Medulla oblongata (tissue), 1 donor: Measurements from ENCODE around the gene KLRC3.
A peak's percentile ranks its signal among the peaks of the same experiment; 100 is the strongest.
"Not testable (repeated sequence)": the region's sequence is repeated elsewhere in the genome, so short reads cannot be mapped to it uniquely, and the experiment has no call there.

Source experiments
- DNase-seq: peaks from one replicate; pipeline ENCODE4 v3.0.0-alpha.2; 2015; ENCODE audit errors: extremely low spot score

KLRC3 gene

DNA sequence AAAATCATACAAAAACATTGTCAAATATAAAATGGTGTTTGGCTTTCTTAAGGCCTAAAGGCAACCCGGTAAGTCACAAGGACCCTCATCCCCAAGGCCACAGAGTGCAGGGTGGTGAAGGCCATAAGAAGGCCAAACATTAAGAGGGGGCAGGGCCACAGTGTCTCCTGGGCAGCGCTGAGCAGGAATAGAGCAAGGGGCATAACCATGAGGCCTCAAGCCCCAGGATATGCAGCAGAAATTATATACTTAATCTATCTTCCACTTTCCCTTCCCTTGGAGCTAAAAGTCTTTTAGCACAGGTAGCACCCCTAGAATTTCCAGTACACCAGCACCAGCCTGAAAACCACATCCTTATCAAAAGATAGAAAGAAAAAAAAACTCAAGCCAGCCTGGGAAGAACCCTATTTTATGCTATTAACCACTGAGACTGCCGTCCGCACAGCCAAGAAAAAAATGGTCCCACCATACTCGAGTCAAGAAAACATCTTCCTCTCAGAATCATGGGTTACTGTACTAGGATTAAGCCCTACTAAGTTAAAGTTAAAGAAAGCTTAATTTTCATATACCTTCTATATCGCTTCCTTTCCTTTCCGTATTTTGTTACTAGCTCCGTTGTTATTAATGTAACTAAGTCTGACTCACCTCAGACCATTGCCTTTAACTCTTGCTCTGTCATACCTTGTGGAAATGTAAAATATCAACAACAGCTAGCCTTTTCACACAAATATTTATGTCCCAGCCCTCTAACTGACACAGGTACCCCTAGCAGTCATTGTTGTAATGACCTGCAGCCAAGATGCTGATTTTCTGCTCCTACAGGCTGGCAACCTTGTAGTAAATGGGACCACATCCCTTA is 50.6 kb downstream of the KLRC3 start:
- DNase-seq = no peak

DNA sequence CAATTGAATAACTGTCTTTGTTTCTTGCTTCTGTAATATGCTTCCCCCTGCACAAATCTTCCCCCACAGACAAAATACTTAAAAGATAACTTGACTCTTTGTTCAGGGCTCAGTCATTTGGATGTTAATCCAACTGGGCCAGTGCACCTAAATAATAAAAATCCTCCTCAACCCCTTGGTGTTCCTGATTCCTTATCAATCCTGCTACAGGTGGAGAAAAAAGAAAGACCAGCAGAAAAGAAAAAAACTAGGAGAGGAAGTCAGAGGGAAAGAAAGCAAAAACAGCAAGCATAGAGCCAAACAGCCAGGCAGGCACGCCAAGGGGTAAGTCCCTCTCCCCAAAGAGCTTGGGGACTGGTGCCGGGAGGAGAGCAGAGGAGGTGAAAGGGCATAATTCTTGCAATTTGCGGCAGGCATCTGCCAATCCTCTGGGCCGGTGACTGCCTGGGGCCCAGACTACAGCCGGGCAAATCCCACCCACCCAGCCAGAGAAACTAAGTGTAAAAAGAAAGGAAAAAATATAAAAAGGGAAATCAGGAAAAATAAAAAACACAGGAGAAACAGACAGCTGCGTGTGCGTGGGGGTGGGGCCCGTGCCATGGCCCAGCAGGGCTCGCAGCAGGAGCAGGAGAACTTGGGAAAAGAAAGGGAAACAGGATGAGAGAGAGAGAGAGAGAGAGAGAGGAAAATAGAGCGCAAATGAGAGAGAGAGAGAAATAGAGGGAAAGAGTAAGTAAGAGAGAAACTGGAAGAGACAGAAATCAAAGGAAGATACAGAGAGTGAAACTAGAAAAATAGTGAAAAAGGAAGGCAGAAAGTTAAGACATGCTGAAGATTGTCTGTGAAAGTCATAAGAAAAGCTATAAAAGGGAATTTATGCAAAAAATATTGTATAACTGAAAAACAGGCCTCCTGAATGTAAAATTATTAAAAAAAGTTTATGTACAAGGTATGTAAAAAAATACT is 51.9 kb downstream of the KLRC3 start:
- peak; percentile 48 for DNase-seq

DNA sequence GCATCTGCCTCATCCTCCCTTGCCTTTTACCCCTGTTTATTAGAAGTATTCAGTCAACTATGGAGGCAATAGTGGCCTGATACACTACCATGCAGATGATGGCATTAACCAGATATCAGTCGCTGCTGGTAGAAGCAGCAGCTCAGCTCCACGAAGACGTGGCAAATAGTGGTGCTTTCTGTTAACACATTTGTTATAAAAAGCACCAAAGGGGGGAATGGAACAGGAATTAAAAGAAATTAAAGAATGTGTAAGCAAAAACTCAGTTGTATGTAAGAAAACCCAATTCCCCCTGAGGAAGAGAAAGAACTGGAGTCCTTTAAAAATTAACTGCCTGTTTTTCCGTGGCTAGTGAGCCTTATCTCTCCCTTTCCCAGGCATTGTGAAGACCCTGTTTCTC is 52.7 kb downstream of the KLRC3 start:
- not testable (repeated sequence) for DNase-seq

DNA sequence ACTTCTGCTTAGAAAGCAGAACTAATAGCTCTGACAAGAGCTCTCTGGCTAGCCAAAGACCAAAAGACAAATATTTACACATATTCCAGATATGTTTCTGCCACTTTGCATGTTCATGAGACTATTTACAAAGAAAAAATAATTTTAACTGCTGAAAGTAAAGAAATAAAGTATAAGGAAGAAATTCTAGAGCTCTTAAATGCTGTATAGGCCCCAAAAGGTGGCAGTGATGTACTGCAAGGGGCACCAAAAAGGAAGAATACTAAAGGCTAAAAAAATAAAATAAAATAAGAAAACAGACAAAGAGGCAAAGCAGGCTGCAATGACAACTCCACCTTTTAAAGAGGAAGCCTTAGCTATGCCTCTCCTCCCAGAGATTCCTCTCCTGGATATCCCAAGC is 53.5 kb downstream of the KLRC3 start:
- DNase-seq = peak; percentile 60

DNA sequence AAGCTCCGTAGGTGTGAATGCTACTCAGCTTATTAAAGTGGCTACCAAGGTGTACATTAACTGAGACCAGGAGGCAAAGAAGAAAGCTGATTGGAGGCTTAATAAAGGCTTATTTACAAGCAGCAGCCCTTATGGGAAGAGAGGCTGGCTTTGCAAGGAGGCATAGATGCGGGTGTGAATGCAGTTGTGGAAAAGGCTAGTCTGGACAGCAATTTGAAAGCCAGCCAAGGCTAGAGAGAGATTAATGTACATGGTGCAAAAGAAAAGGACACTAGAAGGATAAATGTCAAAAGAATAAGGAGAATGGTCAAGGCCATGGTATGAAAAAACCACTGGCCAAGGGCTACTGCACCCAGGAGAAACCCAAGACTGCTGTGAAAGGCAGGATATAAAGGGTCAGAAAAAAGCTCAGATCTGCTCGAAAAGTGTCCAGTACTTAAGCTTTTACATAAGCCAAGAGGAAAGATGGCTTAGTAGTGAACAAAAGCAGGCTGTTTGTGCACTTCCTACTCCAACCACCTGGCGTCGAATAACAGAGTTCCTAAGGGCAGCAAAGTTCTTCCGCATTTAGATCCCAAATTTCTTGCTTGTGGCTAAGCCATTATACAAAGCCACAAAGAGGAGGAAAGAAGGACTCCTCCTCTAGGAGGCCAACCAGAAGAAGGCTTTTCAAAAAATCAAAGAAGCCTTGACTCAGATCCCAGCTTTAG is 54.5 kb downstream of the KLRC3 start:
- peak; percentile 66 for DNase-seq

DNA sequence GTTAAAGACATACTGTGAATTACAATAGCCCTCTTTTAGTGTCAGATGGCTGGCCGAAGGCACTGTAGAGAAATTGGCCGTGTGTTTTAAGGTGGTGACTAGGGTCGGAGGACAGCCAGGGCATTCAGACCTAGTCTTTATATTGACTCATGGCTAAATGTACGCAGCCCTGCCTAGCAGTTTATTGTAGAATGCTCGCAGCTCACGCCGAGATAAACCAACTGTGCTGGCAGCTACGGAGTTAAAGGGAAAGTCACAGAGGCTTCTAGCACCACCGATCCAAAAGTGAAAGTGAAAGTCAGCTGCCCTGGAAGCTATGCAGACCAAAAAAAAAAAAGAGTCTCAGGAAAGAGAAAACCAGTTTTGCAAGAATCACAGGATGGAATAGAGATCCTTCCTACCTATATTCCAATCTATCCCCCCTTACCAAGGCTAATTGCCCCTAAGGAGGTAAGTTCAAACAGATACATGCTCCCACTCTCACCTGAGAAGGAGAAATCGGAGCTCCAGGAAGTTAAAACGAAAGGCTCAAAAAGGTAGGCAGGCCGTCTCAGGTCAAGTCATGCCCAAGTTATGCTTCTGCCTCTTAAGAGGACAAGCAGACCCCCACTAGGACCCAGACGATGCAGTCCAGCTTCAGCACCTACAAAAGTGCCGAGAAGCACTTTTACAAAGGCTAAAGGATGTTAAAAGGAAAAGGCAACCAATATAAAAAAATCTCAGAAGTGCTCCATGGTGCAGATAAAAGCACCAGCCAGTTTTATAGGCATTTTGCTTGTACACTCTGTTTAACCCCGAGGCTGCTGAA is 55.4 kb downstream of the KLRC3 start:
- DNase-seq = peak; percentile 93

DNA sequence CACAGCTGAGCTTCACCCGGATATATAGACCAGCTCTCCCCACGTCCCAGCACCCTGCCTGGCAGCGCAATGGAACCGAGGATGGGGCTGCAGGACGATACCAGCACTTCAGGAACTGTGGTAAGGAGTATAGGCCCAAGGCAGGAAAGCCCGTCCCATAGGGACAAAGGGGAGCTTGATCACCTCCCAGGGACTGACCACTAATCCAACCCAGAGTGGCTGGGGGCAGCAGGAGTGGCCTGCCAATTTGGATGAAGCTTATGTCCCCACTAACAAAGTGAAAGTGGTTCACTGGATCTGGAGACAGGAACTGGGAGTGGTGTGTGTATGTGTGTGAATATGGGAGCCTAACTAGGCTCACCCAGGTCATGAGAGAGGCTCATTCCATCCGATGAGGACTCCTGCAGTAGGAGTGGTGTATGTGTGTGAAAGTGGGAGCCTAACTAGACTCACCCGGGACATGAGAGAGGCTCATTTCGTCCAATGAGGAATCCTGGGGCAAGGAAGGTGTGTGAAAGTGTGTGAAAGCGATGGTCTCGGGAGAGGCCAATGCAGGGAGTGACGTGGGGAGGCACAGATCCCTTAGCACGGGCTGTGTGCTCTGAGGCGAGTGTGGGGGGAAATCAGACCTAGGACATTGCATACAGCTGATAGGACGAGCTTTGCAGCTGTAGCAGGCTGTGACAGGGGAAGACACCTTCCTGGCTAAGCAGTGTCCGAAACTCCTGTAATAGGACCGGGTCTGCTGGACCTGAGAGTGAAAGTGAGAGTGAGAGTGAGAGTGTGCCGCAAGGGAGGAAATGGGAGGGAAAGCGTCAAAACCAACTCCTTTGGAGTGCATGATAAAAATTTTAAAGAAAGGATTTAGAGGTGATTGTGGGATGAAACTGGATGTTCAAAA is 56.2 kb downstream of the KLRC3 start:
- peak; percentile 86 for DNase-seq

DNA sequence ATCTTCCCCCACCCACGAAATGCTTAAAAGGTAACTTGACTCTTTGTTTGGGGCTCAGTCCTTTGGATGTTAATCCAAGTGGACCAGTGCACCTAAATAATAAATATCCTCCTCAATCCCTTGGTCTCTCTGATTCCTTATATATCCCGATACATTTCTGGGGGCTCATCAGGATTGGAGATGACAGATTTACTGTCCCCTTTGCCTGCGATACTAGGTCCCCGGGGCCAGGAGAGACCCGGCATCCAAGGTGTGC is 56.8 kb downstream of the KLRC3 start:
- no peak for DNase-seq

DNA sequence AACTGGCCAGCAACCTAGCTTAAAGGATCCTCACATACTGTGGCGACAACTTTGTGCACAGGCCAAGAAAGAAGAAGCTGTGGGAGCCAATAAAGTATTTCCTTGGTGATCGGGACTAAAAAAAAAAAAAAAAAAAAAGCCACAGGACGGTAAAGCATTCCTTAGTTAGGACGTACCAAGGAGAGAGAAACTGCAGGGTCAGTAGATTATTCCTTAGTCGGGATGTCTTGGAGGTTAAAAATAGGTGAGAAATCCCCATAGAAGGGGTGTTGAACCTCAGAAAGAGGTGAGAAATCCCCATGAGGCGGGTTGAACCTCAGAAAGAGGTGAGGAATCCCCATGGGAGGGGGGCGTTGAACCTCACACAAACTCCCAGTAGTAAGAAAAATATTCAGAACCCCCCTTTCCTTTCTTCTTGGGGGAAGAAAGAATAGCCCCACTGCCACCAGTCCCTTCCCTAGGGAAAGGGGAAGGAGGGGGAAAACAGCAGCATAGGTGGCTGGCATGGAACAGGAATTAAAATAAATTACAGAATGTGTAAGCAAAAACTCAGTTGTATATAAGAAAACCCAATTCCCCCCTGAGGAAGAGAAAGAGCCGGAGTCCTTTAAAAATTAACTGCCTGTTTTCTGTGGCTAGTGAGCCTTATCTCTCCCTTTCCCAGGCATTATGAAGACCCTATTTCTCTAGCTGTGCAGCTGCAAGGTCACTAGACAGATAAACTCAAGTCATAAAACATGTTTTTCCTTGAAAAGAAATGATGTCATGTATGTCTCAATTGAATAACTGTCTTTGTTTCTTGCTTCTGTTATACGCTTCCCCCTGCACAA is 57.4 kb downstream of the KLRC3 start:
- peak; percentile 42 for DNase-seq

DNA sequence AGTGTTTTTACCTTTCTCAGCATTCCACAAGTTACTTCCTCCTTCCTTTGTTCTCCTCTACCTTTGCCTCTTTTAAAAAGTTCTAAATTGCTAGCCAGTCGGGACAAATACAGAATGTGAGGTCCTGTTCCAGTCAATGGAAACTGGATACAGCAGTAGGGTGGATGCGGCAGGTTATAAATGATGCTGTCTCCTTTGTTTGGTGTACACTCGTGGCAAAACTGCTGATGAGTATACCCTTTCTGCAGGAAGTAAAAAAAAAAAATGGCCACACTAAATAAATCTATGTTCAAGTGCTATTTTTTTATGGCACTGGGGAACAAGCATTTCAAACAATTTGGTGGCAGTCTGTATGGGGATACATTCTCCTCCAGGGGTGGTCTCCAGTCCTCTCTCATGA is 58.1 kb downstream of the KLRC3 start:
- no peak for DNase-seq
